Measurements from ENCODE around the gene NAP1L4.

NAP1L4 gene

GRCh38 chr11:2945757-2946287 lies 46.3 kb downstream of the NAP1L4 start:
- no peak overlapping the region for H3K27ac ChIP-seq (ENCODE audit: low read length)
- DNase-seq (ENCODE audit: low read depth, low spot score): no peak
- H3K36me3 ChIP-seq (ENCODE audit: control insufficient read depth, insufficient read depth, low read length): peaks cover 34% of the 10 kb centered on the region
- H3K4me3 ChIP-seq (ENCODE audit: low read length): no peak overlapping the region
- WGBS (ENCODE audit: insufficient coverage, insufficient read length): no CpG with 5 or more reads among the region's 8 CpGs
- no peaks in the 10 kb centered on the region for H3K9me3 ChIP-seq (ENCODE audit: control insufficient read depth, insufficient read depth, low read length)
- peaks cover 8% of the 10 kb centered on the region for H3K4me1 ChIP-seq (ENCODE audit: control insufficient read depth, insufficient read depth, low read length)
- H3K27me3 ChIP-seq (ENCODE audit: control insufficient read depth, insufficient read depth, low read length): no peaks in the 10 kb centered on the region

GRCh38 chr11:2945031-2945756 lies 46.9 kb downstream of the NAP1L4 start:
- no peak for DNase-seq (ENCODE audit: low read depth, low spot score)

GRCh38 chr11:2944530-2944929 lies 47.6 kb downstream of the NAP1L4 start:
- no CpG with 5 or more reads among the region's 24 CpGs for WGBS (ENCODE audit: insufficient coverage, insufficient read length)
- no peak overlapping the region for H3K4me3 ChIP-seq (ENCODE audit: low read length)
- peaks cover 8% of the 10 kb centered on the region for H3K4me1 ChIP-seq (ENCODE audit: control insufficient read depth, insufficient read depth, low read length)
- DNase-seq (ENCODE audit: low read depth, low spot score): no peak
- no peaks in the 10 kb centered on the region for H3K9me3 ChIP-seq (ENCODE audit: control insufficient read depth, insufficient read depth, low read length)
- H3K27me3 ChIP-seq (ENCODE audit: control insufficient read depth, insufficient read depth, low read length): no peaks in the 10 kb centered on the region
- H3K27ac ChIP-seq (ENCODE audit: low read length): no peak overlapping the region
- H3K36me3 ChIP-seq (ENCODE audit: control insufficient read depth, insufficient read depth, low read length): peaks cover 27% of the 10 kb centered on the region

More at GRCh38 chr11:2945031-2945756, 46.9 kb downstream of the NAP1L4 start:
- no CpG with 5 or more reads among the region's 16 CpGs for WGBS (ENCODE audit: insufficient coverage, insufficient read length)
- Histone ChIP-seq H3K9me3 (ENCODE audit: control insufficient read depth, insufficient read depth, low read length) (no peaks in the 10 kb centered on the region), H3K4me1 (ENCODE audit: control insufficient read depth, insufficient read depth, low read length) (peaks cover 8% of the 10 kb centered on the region), H3K4me3 (ENCODE audit: low read length) (no peak overlapping the region), H3K36me3 (ENCODE audit: control insufficient read depth, insufficient read depth, low read length) (peaks cover 33% of the 10 kb centered on the region), H3K27ac (ENCODE audit: low read length) (no peak overlapping the region), H3K27me3 (ENCODE audit: control insufficient read depth, insufficient read depth, low read length) (no peaks in the 10 kb centered on the region)

DNA sequence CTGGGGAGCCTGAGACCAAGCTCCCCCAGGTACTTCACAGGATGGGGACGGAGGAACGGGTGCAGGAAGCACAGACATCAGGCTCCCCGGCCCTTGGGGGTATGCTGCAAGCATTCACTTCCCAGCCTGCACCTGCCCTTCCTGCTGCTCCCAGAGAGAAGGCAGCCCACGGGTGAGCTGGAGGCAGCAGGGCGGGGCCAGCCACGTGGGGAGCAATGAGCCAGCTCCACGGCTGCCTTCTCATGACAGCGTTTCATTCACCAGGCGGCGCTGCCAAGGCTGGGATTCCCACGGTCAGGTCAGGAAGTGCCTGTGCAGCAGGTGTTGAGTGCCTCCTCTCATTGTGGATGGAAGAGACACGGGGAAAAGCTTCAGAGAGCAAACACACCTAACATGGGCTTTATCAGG lies 48.4 kb downstream of the NAP1L4 start:
- Histone ChIP-seq H3K36me3 (ENCODE audit: control insufficient read depth, insufficient read depth, low read length) (peaks cover 22% of the 10 kb centered on the region; the same call in 1 of the 2 replicates), H3K4me3 (ENCODE audit: low read length) (no peak overlapping the region), H3K4me1 (ENCODE audit: control insufficient read depth, insufficient read depth, low read length) (peaks cover 8% of the 10 kb centered on the region), H3K9me3 (ENCODE audit: control insufficient read depth, insufficient read depth, low read length) (peaks cover 3% of the 10 kb centered on the region; the same call in 1 of the 2 replicates), H3K27ac (ENCODE audit: low read length) (no peak overlapping the region), H3K27me3 (ENCODE audit: control insufficient read depth, insufficient read depth, low read length) (no peaks in the 10 kb centered on the region)
- DNase-seq (ENCODE audit: low read depth, low spot score): no peak
- no CpG with 5 or more reads among the region's 12 CpGs for WGBS (ENCODE audit: insufficient coverage, insufficient read length)

- no peak for DNase-seq (ENCODE audit: low read depth, low spot score)
- no CpG with 5 or more reads among the region's 15 CpGs for WGBS (ENCODE audit: insufficient coverage, insufficient read length)
- H3K36me3 ChIP-seq (ENCODE audit: control insufficient read depth, insufficient read depth, low read length): peaks cover 19% of the 10 kb centered on the region; the same call in 1 of the 2 replicates
Observed at GRCh38 chr11:2942872-2943710, 49.0 kb downstream of the NAP1L4 start.

DNA sequence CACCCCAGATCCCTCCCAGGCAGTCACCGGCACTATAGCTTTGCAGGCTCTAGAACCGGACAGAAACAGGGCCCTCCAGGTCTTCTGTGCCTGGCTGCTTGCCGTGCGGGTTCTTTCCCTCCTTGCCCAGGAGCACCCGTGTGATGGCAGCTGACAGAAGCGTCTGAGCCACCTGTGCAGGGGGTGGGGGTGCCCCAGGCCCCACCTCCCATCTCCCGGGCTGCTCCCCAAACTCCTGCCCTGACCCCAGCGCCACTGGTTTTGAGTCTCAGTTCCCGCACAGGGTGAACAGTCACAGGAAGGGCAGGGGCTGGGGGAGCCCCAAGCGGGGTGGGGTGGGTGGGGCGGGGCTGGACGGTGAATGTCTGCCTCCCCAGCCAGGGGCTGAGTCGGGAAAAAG lies 49.7 kb downstream of the NAP1L4 start:
- Histone ChIP-seq H3K4me1 (ENCODE audit: control insufficient read depth, insufficient read depth, low read length) (peaks cover 8% of the 10 kb centered on the region), H3K27ac (ENCODE audit: low read length) (no peak overlapping the region), H3K27me3 (ENCODE audit: control insufficient read depth, insufficient read depth, low read length) (no peaks in the 10 kb centered on the region), H3K9me3 (ENCODE audit: control insufficient read depth, insufficient read depth, low read length) (peaks cover 3% of the 10 kb centered on the region; the same call in 1 of the 2 replicates), H3K4me3 (ENCODE audit: low read length) (no peak overlapping the region), H3K36me3 (ENCODE audit: control insufficient read depth, insufficient read depth, low read length) (peaks cover 18% of the 10 kb centered on the region; the same call in 1 of the 2 replicates)
- no peak for DNase-seq (ENCODE audit: low read depth, low spot score)
- no CpG with 5 or more reads among the region's 13 CpGs for WGBS (ENCODE audit: insufficient coverage, insufficient read length)

More at GRCh38 chr11:2942872-2943710, 49.0 kb downstream of the NAP1L4 start:
- Histone ChIP-seq H3K9me3 (ENCODE audit: control insufficient read depth, insufficient read depth, low read length) (peaks cover 3% of the 10 kb centered on the region; the same call in 1 of the 2 replicates), H3K4me1 (ENCODE audit: control insufficient read depth, insufficient read depth, low read length) (peaks cover 8% of the 10 kb centered on the region), H3K27ac (ENCODE audit: low read length) (no peak overlapping the region), H3K27me3 (ENCODE audit: control insufficient read depth, insufficient read depth, low read length) (no peaks in the 10 kb centered on the region), H3K4me3 (ENCODE audit: low read length) (no peak overlapping the region)

GRCh38 chr11:2940921-2941821 lies 51.0 kb downstream of the NAP1L4 start:
- Histone ChIP-seq H3K27ac (ENCODE audit: low read length) (no peak overlapping the region), H3K4me3 (ENCODE audit: low read length) (no peak overlapping the region), H3K9me3 (ENCODE audit: control insufficient read depth, insufficient read depth, low read length) (peaks cover 3% of the 10 kb centered on the region; the same call in 1 of the 2 replicates), H3K4me1 (ENCODE audit: control insufficient read depth, insufficient read depth, low read length) (peaks cover 6% of the 10 kb centered on the region), H3K36me3 (ENCODE audit: control insufficient read depth, insufficient read depth, low read length) (peaks cover 15% of the 10 kb centered on the region; the same call in 1 of the 2 replicates), H3K27me3 (ENCODE audit: control insufficient read depth, insufficient read depth, low read length) (no peaks in the 10 kb centered on the region)
- no peak for DNase-seq (ENCODE audit: low read depth, low spot score)
- no CpG with 5 or more reads among the region's 10 CpGs for WGBS (ENCODE audit: insufficient coverage, insufficient read length)

DNA sequence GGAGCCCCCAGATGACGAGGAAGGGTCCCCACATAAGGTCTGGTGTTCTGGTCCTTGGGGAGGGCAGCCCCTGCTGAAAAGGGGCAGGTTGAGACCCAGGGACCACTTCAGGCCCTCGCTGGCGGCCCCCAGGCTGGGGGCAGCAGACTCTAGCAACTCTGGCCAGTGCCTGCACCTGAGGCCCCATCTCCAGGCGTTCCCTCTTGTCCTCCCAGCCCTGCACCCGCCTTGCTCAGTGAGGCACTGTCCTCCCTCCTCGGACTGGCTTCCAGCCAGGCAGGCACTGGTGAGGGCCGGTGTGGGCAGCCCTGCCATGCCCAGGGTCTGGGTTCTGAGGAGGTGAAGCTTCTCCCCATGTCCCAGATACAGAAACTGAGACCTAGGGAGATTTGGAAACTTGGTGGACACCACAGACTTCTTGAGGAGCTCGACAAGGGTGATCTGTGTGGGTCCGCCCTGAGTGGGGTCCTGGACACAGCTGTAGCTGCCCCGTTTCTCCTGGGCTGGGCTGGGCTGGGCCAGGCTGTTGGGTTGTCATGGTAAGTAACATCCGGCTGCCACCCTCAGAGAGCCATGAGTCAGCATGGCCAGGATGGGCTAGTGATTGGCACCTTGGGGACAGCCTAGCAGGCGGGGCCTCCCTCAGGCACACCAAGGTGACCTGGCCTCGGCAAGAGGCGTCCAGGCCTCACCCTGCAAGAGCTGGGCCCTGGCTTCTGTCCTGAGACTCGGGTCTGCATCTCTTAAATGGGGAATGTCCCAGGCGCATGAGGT lies 51.8 kb downstream of the NAP1L4 start:
- H3K27ac ChIP-seq (ENCODE audit: low read length): no peak overlapping the region
- H3K4me1 ChIP-seq (ENCODE audit: control insufficient read depth, insufficient read depth, low read length): peaks cover 4% of the 10 kb centered on the region
- H3K27me3 ChIP-seq (ENCODE audit: control insufficient read depth, insufficient read depth, low read length): no peaks in the 10 kb centered on the region
- peaks cover 3% of the 10 kb centered on the region; the same call in 1 of the 2 replicates for H3K9me3 ChIP-seq (ENCODE audit: control insufficient read depth, insufficient read depth, low read length)
- no peak for DNase-seq (ENCODE audit: low read depth, low spot score)
- no CpG with 5 or more reads among the region's 16 CpGs for WGBS (ENCODE audit: insufficient coverage, insufficient read length)
- no peak overlapping the region for H3K4me3 ChIP-seq (ENCODE audit: low read length)
- peaks cover 15% of the 10 kb centered on the region; the same call in 1 of the 2 replicates for H3K36me3 ChIP-seq (ENCODE audit: control insufficient read depth, insufficient read depth, low read length)
